Peyer's patch (tissue), 4 donors: ENCODE data around the gene SPEF1.

ENCODE experiments used
- POLR2A ChIP-seq, 2 donors: fragments of 450-650 bp; IDR thresholded peaks; one replicate each; pipeline ENCODE4 v1.5.1; 2017; ENCODE audit warnings: antibody characterized with exemption in 2 of 2, mild to moderate bottlenecking in 2 of 2, moderate library complexity in 2 of 2
- TF ChIP-seq, protein P1 (sequence below), 6 experiments: fragments of 450-650 bp in 4 of 6; fragments of 200-600 bp in 2 of 6; sonication (generic) in 1 of 6; IDR thresholded peaks; one replicate each; pipeline ENCODE4 v1.5.1; 2017 to 2019; ENCODE audit warnings: antibody characterized with exemption in 6 of 6, mild to moderate bottlenecking in 3 of 6, moderate library complexity in 1 of 6

DNA sequence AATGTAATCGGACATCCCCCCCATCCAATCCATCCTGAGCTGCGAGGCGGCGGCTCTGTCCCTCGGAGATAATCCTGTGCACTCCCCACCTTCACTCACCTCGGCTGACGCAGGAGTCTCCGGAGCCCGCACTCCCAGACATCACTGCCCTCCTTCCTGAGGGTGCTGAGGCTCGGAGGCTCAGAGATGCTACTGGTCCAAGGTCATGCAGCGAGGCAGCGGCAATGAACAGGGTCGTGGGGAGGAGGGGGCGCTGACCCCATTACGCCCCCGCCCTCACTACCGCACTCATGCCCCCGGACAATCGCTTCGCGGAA, 14.2 kb downstream of the SPEF1 start:
- no peak for TF ChIP-seq POLR2A (IDR thresholded peaks at IDR 0.05)
- TF ChIP-seq, protein P1, sequence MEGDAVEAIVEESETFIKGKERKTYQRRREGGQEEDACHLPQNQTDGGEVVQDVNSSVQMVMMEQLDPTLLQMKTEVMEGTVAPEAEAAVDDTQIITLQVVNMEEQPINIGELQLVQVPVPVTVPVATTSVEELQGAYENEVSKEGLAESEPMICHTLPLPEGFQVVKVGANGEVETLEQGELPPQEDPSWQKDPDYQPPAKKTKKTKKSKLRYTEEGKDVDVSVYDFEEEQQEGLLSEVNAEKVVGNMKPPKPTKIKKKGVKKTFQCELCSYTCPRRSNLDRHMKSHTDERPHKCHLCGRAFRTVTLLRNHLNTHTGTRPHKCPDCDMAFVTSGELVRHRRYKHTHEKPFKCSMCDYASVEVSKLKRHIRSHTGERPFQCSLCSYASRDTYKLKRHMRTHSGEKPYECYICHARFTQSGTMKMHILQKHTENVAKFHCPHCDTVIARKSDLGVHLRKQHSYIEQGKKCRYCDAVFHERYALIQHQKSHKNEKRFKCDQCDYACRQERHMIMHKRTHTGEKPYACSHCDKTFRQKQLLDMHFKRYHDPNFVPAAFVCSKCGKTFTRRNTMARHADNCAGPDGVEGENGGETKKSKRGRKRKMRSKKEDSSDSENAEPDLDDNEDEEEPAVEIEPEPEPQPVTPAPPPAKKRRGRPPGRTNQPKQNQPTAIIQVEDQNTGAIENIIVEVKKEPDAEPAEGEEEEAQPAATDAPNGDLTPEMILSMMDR (IDR thresholded peaks at IDR 0.05): no peak
